ENCODE data around the gene SH3BP1. TPM values are rescaled to one million over a fixed set of nuclear protein-coding genes. Genes with fewer than 3 reads are reported as not detected.

The SH3BP1 gene
- polyA plus RNA-seq, 1 experiment, result 8.4 TPM

GRCh38 chr22:37618072-37618656, 21.3 kb upstream of the SH3BP1 start:
- Histone ChIP-seq H3K4me3 (ENCODE audit: low read depth, low read length) (no peak overlapping the region), H3K27ac (ENCODE audit: low read depth, low read length) (no peak overlapping the region), H3K27me3 (ENCODE audit: control insufficient read depth, insufficient read depth, low read length) (no peaks in the 10 kb centered on the region), H3K9me3 (ENCODE audit: control insufficient read depth, insufficient read depth, low read length) (no peaks in the 10 kb centered on the region; the same call in 1 of the 2 replicates)
- no peak for DNase-seq (ENCODE audit: low read depth, low spot score)
- ChIA-PET POLR2A (interaction anchor here (0.7 to 0.9 kb wide), 2 partner anchors 15 to 40 kb away, joined by 3 to 5 read pairs; partner anchors contain the start of gene PDXP), CTCF (interaction anchor here (0.7 to 3.2 kb wide), 3 partner anchors 7 to 25 kb away, joined by 3 to 20 read pairs (median 4); partner anchors contain the start of gene GGA1)
- no peak for TF ChIP-seq CTCF (IDR thresholded peaks at IDR 0.05; ENCODE audit: low read depth, low read length)

GRCh38 chr22:37618674-37619073, 20.8 kb upstream of the SH3BP1 start:
- ChIA-PET CTCF (interaction anchor here (3.2 kb wide), 1 partner anchor 11 kb away, joined by 20 read pairs; the partner anchor contains the start of gene GGA1), POLR2A (interaction anchor here (0.6 to 0.7 kb wide), 3 partner anchors 8 to 244 kb away, joined by 3 to 5 read pairs (median 3); no protein-coding TSS in a partner anchor)
- no peak for TF ChIP-seq CTCF (IDR thresholded peaks at IDR 0.05; ENCODE audit: low read depth, low read length)
- Histone ChIP-seq H3K4me3 (ENCODE audit: low read depth, low read length) (no peak overlapping the region), H3K9me3 (ENCODE audit: control insufficient read depth, insufficient read depth, low read length) (no peaks in the 10 kb centered on the region; the same call in 1 of the 2 replicates), H3K27ac (ENCODE audit: low read depth, low read length) (no peak overlapping the region), H3K27me3 (ENCODE audit: control insufficient read depth, insufficient read depth, low read length) (no peaks in the 10 kb centered on the region)
- DNase-seq (ENCODE audit: low read depth, low spot score), result no peak

GRCh38 chr22:37619991-37620390, 19.5 kb upstream of the SH3BP1 start:
- CTCF ChIA-PET, result interaction anchor here (0.7 to 1.0 kb wide), 4 partner anchors 13 to 173 kb away, joined by 3 to 4 read pairs (median 4); no protein-coding TSS in a partner anchor
- POLR2A ChIA-PET, result interaction anchor here (0.6 to 0.9 kb wide), 2 partner anchors 14 to 29 kb away, joined by 3 to 4 read pairs; no protein-coding TSS in a partner anchor
- DNase-seq (ENCODE audit: low read depth, low spot score), result no peak
- Histone ChIP-seq H3K9me3 (ENCODE audit: control insufficient read depth, insufficient read depth, low read length) (no peaks in the 10 kb centered on the region; the same call in 1 of the 2 replicates), H3K27me3 (ENCODE audit: control insufficient read depth, insufficient read depth, low read length) (no peaks in the 10 kb centered on the region), H3K27ac (ENCODE audit: low read depth, low read length) (no peak overlapping the region), H3K4me3 (ENCODE audit: low read depth, low read length) (no peak overlapping the region)
- no peak for TF ChIP-seq CTCF (IDR thresholded peaks at IDR 0.05; ENCODE audit: low read depth, low read length)

GRCh38 chr22:37621352-37621860, 18.1 kb upstream of the SH3BP1 start:
- H3K9me3 ChIP-seq (ENCODE audit: control insufficient read depth, insufficient read depth, low read length), result no peaks in the 10 kb centered on the region; the same call in 1 of the 2 replicates
- H3K27me3 ChIP-seq (ENCODE audit: control insufficient read depth, insufficient read depth, low read length), result no peaks in the 10 kb centered on the region
- no peak for DNase-seq (ENCODE audit: low read depth, low spot score)
- no peak overlapping the region for H3K27ac ChIP-seq (ENCODE audit: low read depth, low read length)
- CTCF ChIA-PET, result interaction anchor here (0.8 kb wide), 2 partner anchors 15 to 22 kb away, joined by 3 read pairs; no protein-coding TSS in a partner anchor
- POLR2A ChIA-PET, result interaction anchor here (0.7 kb wide), 1 partner anchor 10 kb away, joined by 3 read pairs; no protein-coding TSS in a partner anchor
- no peak for TF ChIP-seq CTCF (IDR thresholded peaks at IDR 0.05; ENCODE audit: low read depth, low read length)
- H3K4me3 ChIP-seq (ENCODE audit: low read depth, low read length), result no peak overlapping the region
